Activated CD8-positive, alpha-beta memory T cell treated with anti-CD3 and anti-CD28 coated beads, Interleukin-2, amount 50 U/mL, for 1 hour (primary cell): ENCODE measurements around the gene BCOR.

ENCODE experiments used
- DNase-seq: peaks from one replicate; pipeline ENCODE4 v3.0.0-alpha.2; 2020; ENCODE audit errors: extremely low read depth

BCOR gene

GRCh38 chrX:40097504-40098263 lies at the start of gene BCOR:
TSS of gene BCOR (minus strand) at chrX:40097958. CDS start at chrX:40077929, 20,029 bp downstream.
- DNase-seq = no peak

DNA sequence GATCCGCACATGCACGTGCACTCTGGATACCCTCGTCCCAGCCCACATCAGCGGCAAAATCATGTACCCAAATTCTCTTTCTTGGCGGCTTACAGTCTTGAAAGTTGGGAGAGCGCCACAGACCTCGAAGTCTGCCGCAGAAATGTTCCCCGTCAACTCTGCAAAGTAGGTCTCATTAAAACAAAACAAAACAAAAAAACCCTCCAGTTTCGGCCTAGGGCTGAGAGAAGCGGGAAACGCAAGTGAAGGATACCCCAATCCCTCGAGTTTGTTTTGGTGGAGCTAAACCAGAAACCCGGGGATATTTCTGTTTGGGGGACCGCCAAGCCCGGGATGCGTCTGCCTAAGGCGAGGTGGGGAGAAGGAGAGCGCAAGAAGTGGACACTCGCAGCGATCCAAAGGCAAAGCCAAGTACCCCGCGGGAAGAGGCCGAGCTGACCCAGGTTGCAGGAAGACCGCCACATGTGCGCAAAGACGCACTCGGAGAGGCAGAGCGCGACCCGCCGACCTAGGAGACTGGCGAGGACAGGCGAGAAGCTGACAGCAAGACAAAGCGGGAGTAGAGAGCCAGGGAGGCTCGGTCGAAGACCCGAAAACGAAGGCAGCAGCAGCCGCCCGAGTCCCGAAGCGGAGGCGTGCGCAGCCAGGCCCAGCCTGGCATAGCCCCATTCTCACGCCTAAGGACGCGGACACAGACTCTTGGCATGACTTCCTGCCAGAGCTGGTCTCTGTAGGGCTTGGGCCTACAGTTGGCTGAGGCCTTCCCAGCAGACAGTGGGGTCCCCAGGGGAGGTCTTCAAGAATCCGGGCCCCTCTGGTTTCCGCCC lies 49.6 kb upstream of the BCOR start:
- no peak for DNase-seq

GRCh38 chrX:40146262-40147125 lies 48.7 kb upstream of the BCOR start:
- DNase-seq = no peak

GRCh38 chrX:40145923-40146261 lies 48.1 kb upstream of the BCOR start:
- no peak for DNase-seq

GRCh38 chrX:40145001-40145922 lies 47.5 kb upstream of the BCOR start:
- no peak for DNase-seq

GRCh38 chrX:40144576-40144975 lies 46.8 kb upstream of the BCOR start:
- DNase-seq = no peak

GRCh38 chrX:40143987-40144386 lies 46.2 kb upstream of the BCOR start:
- DNase-seq = no peak

DNA sequence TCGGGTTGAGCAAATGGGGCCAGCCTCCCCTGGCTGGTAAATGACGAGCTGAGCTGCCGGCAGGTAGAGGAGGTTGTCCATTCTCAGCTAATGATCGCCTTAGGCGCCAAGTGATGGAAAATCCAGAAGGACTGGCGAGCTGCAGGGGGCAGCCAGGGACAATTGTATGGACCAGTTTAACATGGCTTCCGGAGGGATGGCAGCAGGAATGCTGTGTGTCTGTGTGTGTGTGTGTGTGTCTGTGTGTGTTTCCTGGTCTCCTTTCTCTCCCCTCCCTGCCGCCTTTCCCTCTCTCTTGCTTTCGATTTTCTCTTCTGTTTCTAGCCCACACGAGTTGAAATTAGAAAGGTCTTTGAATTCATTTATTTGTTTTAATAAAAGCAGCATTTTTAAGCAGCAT lies 45.2 kb upstream of the BCOR start:
- no peak for DNase-seq

DNA sequence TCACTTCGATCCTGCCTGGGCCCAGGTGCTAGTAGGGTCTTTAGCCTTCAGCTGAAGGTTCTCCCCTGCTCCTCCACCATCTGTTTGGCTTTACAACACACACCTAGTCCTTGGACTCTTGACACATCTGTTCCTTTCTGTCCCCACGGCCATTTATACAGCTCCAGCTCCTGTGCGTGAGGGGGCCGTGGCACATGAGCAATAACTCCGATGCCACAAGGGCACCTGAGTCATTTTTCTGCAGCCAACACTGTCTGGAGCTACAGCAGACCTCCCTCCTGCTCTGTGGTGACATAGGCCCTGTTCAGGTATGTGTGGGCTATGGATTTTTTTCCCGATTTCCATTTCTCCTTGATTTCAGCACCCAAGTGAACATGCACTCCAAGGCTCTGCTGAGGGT lies 44.7 kb upstream of the BCOR start:
- no peak for DNase-seq

- no peak for DNase-seq
Observed at GRCh38 chrX:40140706-40141499, 43.1 kb upstream of the BCOR start.

GRCh38 chrX:40132751-40133150 lies 35.0 kb upstream of the BCOR start:
- no peak for DNase-seq

DNA sequence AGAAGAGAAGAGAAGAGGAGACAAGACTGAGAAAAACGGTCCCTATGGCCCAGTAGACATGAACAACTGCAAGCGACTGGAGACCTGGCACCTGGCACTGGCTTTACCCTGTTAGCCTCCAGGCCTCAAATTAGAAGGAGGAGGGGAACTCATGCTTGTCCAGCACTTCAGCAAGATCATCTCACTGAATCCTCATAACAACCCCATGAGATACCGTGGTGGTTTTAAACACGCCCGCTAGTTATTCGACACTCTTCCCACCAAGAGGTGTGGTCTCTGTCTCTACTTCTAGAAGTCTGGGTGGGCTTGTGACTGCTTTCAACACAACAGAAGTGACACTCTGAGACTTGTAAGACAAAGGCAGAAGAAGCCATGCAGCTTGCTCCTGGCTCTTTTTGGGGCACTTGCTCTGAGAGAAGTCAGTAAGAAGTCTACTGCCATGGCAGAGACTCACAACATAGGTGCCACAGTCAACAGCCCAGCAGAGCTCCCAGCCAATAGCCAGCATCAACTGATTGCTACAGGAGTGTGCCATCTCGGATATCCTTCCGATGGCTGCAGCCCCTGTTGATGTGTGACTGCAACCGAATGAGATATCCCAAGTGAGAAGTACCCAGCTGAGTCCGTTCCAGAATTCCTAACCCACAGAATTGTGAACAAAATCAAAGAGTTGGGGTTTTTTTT lies 34.0 kb upstream of the BCOR start:
- no peak for DNase-seq

DNA sequence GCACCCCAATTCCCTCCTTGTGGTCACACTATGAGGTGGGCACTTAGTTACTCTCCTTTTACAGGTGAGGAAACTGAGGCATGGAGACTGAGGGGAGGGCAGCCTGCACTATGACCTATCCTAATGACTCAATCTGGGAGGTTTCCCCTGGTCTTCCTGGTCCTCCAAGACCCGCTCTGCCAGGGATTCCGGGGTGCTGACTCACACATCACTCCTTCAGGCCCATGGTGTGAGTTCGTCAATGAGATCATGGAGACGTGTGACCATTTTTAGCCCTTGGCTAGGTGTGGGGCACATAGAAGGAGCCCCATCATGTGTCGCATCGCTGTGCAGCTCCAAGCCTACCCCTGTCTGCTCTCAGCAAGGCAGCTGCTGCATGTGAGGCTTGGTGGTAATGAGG lies 32.4 kb upstream of the BCOR start:
- DNase-seq = no peak

- DNase-seq = no peak
Observed at GRCh38 chrX:40127052-40127451, 29.3 kb upstream of the BCOR start.

GRCh38 chrX:40122487-40122886 lies 24.7 kb upstream of the BCOR start:
- no peak for DNase-seq

DNA sequence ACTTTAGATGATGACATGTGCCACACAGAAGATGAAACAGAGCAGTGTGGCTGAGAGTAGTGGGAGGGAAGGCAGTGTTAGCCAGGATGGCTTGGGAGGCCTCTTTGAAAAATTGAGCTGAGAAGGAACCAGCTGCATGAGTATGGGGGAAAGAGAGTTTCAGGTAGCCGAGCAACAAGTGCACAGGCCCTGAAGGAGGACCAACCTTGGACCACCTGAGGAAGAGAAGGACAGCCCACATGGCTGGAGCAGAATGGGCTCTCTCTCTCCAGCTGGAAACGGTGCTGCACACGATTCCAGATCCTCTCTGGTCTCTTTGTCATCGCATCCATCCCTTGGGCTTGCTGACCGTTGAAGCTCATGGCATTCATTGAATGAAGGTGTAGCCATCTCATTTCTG lies 23.9 kb upstream of the BCOR start:
- DNase-seq = no peak

DNA sequence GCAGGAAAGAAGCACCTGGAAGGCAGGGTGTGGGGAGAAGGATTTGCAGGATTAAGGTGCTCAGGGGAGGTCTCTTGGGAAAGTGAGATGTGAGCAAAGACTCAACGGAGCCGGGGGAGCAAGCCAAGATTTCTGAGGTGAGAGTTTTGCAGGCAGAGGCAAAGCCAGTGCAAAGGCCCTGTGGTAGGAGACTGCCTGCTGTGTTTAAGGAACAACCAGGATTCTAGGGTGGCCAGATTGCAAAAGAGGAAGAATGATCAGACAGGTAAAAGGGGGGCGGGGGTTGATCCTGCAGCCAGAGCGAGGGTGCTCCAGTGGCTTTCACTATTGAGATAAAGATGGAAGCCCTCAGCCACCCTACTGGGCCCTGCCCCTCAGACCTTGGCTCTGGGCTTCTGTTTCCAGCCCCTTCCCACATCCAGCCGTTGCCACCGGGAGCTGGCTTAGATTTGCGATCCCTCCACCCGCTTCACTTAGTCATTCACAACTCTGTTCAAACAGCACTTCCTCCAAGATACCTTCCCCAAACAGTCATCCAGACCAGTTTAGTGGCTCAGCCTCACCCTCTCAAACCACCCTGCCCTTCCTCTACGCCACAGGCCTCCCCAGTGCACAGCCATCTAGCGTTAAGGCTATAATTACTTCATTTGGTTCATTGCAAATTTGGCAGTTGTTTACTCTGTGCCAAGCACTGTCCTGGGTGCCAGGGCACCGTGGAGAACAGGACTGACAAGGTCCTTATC lies 23.3 kb upstream of the BCOR start:
- DNase-seq = no peak

DNA sequence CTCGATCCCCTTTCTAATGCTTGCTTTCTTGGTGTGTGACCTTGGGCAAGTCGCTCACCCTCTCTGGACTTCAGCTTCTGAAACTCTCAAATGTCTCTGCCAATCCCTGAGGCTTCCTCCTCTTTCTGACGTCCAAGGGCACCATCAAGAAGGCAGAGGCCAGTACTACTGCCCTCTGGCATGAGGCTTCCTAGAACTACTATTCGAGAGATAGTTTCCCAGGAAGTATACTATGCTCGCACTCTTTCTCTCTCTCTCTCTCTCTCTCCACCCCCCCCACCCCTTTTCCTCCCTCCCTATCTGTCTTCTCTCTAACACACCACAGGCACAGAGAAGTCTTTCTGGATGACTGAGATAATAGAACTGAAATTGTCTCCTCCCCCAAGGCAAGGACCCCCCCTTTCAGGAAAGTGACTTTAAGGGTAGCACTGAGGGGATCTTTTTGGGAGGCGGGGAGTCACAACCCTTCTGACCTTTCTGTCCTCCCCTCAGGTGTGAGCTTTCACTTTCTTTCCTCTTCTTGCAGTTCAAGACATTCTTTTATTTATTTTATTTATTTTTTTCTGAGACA lies 20.0 kb upstream of the BCOR start:
- DNase-seq = no peak

GRCh38 chrX:40116925-40117324 lies 19.2 kb upstream of the BCOR start:
- DNase-seq = no peak
